IPS DF 19.7 (cell line): ENCODE data around the gene ICAM2.

ENCODE experiments used
- DNase-seq: peaks from one replicate; pipeline ENCODE4 v3.0.0-alpha.2; 2013; ENCODE audit warnings: low read depth, low spot score

The ICAM2 gene

DNA sequence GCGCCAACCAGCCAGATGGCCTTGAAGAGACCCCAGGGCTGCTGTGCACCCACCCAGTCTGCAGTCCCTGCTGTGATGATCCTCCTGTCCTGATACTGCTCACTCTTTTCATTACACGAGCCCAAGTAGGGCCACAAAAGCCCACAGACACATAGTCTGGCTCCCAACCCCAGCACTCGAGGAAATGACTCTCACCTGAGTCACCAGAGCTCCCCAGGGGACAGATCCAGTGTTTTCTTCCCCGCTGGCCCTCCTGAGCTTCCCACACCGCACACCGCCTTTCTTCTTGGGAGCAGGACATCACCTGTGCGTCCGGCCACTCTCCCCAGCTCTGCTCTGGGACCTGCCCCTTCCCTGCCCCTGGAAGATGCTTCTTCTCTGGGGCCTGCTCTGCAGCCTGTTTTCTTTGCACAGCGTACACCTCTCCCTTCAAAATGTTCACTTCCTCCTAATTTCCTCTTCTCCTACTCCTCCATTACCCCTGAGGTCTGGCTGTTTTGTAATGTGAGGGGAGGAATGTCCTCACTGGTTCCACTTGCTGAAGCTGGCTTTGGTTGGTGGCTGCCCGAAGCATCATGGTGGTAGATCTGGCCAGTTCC is 45.7 kb downstream of the ICAM2 start:
- DNase-seq = no peak

DNA sequence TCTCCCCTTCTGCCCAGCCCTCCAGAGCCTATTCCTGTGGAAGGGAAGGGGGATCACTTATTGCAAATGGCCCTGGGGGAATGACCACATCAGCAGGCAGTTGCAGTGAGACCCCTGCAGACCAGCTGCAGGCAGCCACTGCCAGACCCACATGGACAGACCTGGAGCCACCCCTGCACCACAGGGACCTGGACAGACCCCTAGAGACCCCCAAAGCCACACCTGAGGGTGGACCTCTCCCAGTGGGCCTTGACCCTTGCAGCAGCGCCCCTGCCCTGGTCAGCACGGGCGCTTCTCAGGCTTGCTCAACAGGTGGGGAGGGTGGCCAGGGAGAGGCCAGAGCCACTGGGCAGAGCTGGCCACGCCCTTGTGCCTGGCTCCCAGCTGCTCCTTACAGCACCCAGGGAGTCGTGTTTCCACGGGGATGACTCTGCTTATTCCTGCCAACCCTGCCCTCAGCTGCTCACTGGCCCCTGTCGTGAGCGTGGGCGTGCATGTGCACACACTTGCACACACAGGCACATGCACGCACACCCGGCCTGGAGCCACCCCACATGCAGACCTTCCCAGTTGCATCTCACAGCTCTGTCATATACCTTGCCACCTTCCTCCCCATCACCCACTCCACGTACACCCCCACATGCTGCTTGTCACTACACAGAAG is 46.4 kb downstream of the ICAM2 start:
- no peak for DNase-seq

DNA sequence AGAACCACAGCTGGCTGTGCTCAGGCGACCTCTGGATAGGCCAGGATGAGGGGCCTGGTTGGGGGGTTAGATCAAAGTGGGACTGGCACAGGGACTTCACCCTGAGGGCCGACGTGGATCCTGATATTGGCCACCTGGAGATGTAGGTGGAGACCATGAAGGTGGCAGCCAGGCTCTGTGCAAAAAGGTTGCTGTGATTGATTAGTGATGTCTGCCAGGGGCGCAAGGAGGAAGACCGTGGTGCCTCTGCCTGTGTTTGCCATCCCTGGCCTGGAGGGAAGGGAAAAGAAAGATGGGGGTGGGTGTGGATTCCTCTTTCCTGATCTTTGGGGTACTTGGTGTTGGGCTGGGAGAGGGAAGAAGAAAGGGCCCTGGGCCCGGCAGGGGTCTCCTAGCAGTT is 47.2 kb downstream of the ICAM2 start:
- DNase-seq = no peak

GRCh38 chr17:63972796-63973195 is 47.6 kb downstream of the ICAM2 start, which contains the start of gene SCN4A:
Gene SCN4A, minus strand, starts transcription at chr17:63972918. Its CDS starts 77 bp downstream, at chr17:63972841.
- DNase-seq = no peak

DNA sequence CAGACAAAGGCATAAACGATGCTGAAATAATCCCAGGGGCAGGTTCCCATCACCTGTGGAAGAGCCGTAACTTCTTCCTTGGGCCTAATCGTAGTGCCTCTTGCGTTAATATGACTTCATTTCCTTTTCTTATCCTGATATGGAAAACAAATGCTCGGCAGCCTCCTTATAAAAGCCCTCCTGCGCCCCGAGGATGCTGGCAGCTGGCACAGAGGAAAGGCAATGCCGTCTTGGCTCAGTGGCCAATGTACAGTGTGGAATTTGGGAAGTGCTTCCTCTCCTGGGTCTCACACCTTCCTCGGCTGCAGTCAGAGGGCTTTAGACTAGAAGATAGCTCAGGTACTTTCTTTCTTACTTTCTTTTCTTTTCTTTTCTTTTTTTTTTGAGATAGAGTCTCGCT is 51.2 kb downstream of the ICAM2 start:
- no peak for DNase-seq

GRCh38 chr17:63967953-63968352 is 52.5 kb downstream of the ICAM2 start:
- DNase-seq = no peak

DNA sequence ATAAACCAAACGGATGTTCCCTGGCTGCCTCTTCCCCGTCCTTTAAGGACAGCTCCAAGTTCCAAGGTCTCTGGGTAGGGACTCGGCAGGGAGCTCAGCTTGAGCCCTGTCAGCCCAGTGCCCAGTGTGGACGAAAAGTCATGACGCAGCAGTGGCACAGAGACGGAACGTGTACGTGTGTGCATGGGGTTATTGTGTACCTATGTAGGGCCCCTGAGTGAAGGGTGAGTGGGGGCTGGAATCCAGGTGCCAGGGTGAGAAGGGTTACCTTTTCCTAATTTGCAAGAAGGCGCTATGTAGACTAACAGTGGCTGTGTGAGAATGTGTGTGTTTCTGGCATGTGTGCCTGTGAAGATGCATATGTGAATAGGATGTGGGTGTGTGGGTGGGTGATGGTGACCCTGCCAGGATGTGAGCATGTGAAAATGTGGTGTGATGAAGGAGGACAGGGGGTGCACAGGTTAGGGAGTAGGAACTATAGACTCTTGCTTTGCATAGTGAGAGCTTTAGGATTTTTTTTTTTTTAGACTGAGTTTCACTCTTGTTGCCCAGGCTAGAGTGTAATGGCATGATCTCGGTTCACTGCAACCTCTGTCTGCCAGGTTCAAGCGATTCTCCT is 53.7 kb downstream of the ICAM2 start:
- no peak for DNase-seq

DNA sequence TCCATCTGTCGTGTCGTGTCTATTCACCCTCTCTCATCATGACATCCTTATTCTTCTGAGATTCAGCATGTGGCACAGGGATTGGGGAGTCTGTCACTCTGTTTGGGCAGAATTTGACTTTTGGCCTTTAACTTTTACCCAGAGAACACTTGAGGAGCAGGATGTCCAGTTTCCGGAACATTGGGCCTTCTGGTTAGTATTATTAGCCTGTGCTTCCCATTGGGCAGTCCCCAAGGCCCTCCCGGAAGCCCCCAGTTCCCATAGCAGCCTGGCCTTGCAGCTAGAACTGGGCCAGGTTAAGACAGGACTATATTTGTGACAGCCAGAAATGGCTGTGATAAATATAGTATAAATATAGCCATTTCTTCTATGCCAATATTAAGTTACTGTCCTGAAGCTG is 57.3 kb downstream of the ICAM2 start:
- no peak for DNase-seq

DNA sequence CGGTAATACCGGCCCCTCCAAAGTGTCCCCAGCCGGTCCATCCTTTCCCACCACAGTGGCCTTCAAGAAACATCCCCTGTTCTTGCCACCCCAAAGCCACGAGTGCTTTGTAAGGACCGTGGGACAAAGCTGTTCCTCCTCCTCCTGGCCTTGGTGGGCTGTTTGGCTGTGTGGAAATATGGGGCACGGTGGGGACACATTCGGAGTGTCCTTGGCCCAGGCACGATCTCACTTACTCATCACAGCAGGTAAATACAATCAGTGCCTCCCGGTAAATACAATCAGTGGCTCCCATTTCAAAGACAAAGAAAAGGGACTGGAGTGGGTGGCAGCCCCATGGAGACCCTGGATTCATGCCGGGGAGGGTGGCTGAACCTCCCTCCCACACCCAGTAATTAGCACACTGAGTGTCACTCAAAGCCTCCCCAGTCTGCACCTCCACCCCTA is 58.1 kb downstream of the ICAM2 start:
- DNase-seq = no peak

DNA sequence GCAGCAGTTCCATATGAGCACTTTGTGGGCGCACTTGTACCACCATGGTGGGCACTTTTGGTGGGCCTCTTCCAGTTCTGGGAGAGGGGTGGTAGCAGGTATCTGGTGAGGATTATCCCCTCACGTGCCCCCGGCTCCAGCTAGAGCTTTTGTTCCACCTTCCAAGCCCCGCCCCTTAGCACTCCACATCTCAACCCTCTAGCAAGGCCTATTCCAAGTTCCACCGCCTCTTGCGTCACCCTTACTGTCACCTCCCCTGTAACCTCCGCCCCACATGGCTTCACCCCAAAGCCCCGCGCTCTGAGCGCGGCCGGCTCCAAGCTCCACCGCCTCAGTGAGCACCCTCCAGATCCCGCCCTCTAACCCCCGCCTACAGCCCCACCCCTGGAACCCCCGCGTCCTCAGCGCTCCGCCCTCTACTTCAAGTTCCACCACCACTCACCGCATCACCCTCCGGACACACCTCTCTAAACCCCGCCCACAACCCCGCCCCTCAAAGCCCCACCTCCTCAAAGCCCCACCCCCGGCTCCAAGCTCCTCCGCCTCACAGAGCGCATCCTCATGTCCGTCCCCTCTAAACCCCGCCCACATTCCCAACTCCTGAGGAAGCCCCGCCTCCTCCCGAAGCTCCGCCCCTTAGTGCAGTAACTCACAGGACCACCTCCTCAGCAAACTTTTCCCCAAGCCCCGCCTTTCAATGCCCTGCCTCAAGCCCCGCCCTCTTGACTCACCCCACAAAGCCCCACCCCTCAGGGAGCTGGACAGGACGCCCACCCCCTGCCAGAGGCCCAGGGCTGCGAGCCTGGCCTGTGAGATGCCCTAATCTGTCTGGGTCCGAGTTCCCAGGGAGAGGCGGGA is 58.8 kb downstream of the ICAM2 start:
- peak; percentile 78 for DNase-seq

DNA sequence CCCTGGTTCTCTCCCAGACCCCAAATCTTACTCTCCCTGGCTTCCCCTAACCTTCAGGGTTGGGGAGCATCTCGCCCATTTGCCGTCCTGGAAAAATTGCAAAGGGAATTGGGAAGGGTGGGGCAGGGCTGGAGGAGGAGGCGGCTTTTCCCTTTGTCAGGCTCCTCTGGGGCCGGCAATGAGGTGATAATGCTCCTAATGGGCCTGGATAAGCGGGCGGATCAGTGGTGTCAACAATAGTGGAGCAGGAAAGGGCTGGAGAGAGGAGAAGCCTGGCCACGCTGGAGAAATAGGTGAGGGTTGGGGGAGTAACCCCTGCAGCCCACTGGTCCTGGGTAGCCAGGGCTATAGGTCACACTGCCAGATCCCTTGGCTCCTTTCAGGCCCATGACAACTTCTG is 60.0 kb downstream of the ICAM2 start:
- DNase-seq = no peak

DNA sequence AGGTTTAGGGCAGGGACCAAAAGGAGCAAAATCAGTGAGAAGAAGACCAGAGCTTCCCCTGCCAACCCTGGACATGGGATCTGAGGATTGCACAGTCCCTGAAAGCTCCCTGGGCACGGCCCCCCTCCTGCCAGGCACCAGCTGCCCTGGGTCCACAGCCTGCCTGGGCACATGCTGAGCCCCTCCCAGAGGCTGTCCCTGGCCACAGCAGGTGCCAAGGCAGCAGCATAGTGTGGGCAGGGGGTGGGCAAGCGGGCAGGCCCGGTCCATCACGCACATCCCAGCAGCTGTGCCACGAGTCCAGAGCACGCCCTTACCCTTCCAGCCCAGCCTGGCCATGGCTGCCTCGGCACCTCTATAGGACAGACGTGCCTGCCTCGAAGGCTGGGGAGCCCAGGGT is 60.4 kb downstream of the ICAM2 start:
- DNase-seq = no peak

DNA sequence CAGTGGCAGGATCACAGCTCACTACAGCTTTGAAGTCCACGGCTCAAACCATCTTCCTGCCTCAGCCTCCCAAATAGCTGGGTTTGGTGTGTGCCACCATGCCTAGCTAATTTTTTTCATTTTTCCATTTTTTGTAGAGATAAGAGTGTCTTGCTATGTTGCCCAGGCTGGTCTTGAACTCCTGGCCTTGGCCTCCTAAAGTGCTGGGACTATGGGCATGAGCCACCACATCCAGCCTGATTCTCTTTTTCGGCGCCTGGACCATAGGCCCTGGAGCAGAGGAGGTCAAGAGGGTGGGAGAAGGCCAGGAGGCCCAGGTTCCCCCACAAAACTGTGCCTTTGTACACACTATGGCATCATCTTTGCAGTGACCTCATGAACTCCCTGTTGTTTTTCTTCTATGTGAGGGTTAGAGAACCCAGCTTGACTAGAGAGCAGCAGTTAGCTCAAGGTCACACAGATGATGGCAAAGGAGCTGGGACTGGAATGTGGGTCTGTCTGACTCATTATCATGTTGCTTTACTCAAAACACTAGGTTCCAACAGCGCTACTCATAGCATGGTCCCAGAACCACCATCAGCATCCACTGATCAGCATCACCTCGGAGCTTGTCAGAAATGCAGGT is 64.0 kb downstream of the ICAM2 start:
- no peak for DNase-seq

- no peak for DNase-seq
Measured at GRCh38 chr17:63955791-63956190, 64.6 kb downstream of the ICAM2 start.

GRCh38 chr17:63955232-63955631 is 65.2 kb downstream of the ICAM2 start:
- no peak for DNase-seq

- no peak for DNase-seq
Measured at GRCh38 chr17:63954402-63955063, 65.9 kb downstream of the ICAM2 start.
